Activated effector memory CD4-positive, alpha-beta T cell treated with Interleukin-2 at 50 U/mL for 16 hours (primary cell): ENCODE data around the gene BACH2.
"Not testable (repeated sequence)": the region's sequence is repeated elsewhere in the genome, so short reads cannot be mapped to it uniquely, and the experiment has no call there.

Experiments
- DNase-seq: peaks from one replicate; pipeline ENCODE4 v3.0.0-alpha.2; 2020

BACH2 gene

GRCh38 chr6:90233213-90233612 lies 63.4 kb downstream of the BACH2 start:
- no peak for DNase-seq

- DNase-seq: no peak
These were observed 64.8 kb downstream of the BACH2 start for GRCh38 chr6:90231798-90232197.

DNA sequence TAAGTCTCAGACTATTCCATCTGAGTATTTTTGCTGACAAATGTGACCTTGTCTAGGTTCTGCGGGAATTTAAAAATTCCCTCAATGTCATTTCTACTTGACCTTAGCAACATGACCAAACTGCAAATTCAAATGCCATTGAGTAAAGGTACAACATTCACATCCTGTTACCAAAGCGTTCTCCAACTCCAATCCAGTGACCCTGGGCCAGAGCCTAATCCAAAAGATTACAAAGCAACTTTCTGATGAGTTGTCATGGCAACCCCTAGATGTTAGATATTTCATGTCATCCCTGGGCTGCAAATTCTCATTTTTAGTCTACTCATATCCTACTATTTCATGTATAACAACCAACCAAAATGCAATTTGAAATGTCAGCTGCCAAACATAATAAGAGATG lies 65.3 kb downstream of the BACH2 start:
- no peak for DNase-seq

DNA sequence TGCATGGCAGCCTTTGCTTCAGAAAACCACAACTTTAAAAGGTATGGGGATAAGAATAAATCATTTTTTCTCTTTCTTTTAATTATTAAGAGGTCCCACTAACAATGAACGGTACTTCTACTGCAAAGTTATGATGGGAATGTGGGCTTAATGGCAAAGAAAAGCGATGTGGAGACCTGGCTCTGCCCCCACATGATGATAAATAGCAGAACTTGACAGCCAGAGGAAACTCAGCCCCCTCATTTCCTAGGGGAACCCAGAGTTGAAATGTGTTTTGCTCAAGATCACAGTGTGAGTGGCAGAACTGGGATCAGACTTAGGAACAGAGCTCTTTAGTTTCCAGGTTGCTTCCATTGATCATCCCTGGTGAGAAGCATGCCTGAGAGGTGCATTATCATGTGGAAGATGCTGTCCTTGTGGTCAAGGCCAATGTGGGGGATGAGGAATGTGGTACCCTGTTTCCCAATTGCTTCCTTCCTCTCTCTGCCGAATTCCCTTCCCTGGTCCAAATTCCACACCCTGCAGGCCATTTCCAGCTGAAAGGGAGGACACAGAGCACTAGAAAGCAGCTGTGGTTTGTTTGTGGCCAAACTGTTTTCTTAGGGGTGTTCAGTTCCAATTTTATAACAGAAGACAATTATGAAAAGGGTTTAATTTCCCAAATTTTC lies 66.0 kb downstream of the BACH2 start:
- no peak for DNase-seq

DNA sequence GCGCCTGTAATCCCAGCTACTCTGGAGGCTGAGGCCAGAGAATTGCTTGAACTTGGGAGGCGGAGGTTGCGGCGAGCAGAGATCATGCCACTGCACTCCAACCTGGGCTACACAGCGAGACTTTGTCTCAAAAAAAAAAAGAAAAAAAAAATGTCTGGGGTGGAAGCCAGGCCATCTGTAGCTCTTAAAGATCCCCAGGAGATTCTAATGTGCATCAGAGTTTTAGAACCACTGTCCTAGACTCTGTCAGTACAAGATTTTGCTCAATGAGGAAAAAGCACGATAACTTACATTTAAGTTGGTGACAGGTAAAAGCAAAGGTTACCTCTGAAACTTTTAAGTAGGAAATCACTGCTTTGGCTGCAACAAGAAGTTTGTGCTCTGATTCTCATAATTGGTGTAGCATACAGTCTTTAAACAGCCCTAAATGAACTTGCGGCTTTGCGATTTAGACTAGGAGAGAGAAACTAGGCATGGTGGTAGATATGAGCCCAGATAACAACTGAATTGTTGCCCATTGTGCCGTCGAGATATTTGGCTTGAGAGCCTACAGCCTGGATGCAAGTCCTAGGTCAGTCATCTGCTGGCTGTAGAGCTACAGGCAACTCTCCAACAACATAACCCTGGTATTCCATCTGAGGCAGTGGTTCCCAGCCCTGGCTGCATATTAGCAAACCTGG lies 67.2 kb downstream of the BACH2 start:
- DNase-seq: no peak

GRCh38 chr6:90227673-90228072 lies 69.0 kb downstream of the BACH2 start:
- no peak for DNase-seq

DNA sequence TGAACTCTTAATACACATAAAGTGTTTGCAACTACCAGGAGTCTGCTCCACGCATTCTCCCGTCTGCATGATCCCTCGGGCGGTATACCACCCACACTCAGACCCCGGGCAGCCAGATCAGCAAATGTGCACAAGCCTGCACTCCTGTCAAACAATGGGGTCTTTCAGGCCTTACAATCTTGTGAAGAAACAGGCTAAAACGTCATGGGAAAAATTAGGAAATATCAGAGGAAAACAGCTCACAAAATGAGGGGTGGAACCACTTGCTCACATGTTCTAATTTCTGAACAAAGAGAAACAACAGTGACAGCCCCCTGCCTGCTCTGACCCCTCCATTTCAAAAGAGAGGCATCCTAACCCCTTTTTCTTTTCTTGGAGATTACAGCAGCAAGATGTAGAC lies 69.4 kb downstream of the BACH2 start:
- no peak for DNase-seq

DNA sequence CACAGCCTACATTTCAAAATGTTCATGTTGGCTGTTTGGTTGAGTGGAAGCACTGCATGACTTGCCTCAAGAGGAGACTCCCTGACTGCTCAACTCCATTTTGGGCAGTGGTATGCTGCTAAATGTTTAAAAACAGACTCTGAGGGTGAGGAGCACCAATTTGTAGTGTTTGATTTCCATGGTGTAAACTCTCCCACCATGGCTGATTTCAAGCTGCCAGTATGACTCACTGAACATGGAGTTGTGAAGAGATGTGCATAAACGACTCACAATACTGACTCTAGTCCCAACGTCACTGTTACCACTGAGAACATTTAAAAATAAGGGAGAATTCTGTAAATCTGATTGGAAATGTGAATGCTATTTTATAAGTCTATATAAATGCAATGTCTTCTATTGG lies 70.4 kb downstream of the BACH2 start:
- no peak for DNase-seq

DNA sequence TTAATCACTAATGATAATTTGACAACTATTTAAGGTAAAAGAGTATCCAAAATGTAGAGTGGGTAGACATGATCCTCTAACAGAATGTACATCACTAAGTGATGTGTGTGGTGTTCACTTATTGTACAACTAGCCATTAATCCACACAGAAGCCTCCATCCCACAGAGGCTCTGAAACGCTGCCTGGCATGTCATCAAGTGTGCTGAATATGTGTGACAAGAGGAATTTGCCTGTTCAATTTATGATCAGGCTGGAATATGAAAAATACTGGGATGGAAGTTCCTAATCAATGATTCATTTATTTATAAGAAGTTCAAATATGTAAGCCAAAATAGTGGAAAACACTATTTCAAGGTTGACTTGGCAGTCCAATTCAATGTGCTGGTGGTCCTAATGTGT lies 72.4 kb downstream of the BACH2 start:
- no peak for DNase-seq

- DNase-seq: no peak
These were observed 73.9 kb downstream of the BACH2 start for GRCh38 chr6:90222724-90223198.

DNA sequence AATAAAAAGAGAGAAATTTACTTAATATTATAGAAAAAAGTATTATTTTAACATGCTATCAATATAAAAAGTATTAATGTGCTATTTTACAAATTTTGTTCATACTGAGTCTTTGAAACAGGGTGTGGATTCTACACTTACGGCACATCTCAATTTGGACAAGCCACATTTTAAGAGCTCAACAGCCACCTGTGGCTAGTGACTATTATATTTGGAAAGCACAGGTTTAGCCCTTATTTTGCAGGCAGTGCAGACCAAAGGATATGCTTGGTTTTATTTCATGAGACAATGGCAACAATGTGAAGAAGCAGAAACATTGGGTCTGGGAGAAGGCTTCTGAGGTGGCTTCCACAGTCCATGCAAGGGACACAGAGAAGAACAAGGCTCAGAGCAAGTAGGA lies 74.6 kb downstream of the BACH2 start:
- no peak for DNase-seq

- DNase-seq: no peak
These were observed 75.2 kb downstream of the BACH2 start for GRCh38 chr6:90221403-90221802.

- no peak for DNase-seq
These were observed 76.4 kb downstream of the BACH2 start for GRCh38 chr6:90220273-90220672.

DNA sequence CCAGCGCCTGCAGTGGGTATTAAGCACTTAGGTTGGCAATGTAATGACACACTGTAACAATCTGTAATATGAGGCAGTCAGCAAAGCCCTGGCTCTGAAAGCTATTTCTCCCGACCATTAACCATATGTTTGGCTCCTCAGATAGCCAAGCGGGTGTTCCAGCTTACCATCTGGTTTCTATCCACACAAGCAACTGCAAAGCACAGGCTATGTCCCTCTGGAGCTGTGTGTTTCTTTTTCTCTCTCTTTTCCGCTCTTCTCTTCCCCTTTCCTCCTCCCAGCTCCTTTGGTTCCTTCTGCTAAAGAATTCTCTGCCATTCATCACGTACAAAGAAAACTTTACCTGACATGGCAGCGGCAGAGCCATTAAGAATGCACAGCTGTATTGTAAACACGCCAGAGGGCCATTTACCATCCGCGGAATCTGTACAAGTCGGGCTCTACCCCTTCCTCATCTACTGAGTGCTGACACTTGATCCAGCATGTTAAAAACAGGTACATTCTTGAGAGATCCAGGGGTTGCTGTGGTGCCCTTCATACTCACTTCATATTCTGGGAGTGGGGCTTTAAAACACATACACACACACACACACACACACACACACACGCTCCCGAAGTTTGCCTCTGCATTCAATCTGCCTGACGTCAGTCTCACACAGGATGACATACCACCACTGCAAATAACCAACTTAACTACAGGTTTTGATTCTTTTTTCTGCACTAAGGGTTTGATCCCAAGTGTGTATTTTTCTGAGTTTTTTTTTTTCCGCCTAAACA lies 77.2 kb downstream of the BACH2 start:
- DNase-seq: no peak

DNA sequence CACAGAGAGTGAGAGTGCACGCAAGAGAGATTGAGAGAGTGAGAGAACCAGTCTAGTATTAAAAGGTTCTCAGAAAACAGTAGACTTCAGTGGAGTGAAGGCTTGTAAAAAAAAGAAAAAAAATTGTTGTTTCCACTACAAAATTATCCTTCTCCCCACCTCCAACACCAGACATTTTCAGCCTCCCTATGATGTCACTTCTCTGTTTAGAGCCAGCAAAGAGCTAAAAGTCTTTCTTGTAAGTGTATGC lies 77.8 kb downstream of the BACH2 start:
- DNase-seq: no peak

DNA sequence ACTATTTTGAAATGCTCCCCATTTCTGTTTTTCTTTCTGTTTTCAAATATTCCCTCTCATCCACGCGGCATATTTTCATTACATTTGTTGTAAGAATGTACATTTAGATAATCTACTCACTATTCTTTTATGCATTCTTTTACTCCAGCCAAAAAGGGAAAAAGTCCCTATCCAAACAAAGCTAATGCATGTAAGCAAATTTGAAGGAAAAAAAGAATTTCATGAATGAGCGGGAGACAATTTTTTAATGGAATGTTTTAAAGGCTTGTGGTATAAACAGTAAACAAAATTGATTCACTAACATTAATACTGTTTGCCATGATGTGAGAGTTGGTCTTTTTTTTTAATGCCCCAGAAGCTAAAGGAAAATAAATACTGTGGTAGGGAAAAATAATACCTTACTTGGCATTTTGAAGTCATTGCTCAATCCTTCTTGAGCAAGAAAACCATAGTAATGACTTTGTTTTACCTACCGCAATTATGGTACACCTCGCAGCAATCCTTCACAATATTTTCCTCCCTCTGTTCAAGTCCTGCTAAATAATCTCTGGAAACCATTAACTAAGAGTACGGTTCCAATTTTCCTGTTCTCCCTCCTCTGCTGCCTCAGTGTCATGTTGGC lies 79.0 kb downstream of the BACH2 start:
- DNase-seq: no peak

DNA sequence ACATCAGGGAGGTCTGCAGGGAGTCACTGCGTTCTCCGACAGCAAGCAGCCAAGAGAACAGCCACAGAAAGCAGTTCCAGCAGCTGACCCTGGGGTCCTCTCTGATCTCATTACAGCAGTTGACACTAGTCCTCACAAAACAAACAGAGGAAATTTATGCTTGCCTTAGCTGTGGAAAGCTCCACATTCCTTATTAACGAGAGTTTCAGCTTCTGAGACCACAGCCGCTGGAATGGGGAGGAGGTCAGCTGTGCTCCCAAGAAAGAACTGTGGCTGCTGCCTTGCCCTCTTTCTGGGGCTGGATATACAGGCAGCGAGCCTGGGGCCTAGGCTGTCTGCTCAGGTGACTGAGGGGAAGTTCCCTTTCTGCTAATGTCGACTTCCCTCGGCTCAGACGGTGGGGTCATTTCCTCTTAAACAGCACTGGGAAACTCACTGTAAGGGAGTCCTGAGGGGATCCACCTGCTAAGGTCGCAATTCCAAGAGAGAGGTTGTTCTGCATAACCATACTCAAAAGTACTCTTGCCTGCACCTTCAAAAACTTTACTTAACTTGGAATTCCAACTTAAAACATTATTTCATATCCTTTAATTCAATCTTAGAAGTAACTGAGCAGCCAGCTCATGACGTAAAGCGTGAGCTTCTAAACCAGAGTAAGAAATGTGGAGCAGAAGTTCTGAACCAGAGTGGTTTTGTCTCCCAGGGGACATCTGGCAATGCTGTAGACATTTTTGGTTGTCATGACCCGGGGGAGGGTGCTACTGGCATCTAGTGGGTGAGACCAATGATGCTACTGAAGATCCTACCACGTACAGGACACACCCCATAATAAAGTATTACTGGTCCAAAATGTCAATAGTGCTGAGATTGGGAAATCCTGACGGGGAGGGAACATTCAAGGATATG lies 80.3 kb downstream of the BACH2 start:
- DNase-seq: no peak

DNA sequence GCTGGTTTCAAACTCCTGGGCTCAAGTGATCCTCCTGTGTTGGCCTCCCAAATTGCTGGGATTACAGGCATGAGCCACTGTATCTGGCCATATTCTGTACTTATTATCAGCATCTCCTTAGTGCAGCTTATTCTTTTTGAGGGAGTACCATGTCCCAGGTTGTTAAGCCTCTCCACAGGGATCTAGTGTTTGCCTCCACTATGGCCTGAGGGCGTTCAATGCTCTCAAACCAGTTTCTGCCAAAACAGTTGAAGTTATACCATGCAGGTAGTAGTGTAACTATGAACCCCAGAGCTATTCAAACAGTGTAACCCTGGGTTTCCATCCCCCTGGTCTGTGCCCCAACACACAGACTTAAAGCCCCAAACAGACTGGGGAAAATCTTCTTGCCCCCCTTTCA lies 81.7 kb downstream of the BACH2 start:
- DNase-seq: no peak

DNA sequence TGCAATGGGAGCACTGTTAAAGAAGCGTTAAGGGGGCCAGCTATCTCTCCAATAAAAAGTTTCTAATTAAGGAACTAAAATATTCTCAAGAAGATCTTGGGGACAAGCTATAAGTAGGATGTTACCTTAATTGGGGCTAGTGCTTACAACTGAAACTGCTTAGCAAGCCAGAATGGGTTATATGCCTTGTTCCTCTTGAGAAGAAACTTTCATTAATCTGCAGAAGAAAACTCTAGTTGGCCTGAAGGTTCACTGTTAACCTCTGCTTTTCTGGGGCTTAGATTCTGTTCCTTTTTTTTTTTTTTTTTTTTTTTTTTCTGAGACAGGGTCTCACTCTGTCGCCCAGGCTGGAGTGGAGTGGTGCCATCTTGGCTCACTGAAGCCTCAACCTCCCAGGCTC lies 82.2 kb downstream of the BACH2 start:
- DNase-seq: no peak

DNA sequence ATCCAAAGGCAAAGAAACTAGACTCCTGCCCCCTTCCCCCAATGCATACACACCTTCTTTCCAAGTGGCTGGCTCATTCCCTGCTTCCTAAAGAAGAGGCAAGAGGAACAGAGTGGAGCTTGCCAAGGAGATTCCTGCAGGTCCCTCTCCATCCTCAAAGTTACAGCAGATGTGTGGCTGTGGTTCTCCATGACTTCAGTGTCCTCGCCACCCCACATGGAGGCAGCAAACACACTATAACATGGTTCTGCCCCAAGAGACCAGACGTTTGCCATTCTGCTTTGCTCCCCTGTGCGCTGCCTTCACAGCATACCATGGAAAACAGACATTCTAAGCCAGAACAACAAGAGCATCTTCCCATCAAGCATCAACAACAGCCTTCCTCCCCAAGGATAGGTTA lies 84.4 kb downstream of the BACH2 start:
- DNase-seq: no peak

DNA sequence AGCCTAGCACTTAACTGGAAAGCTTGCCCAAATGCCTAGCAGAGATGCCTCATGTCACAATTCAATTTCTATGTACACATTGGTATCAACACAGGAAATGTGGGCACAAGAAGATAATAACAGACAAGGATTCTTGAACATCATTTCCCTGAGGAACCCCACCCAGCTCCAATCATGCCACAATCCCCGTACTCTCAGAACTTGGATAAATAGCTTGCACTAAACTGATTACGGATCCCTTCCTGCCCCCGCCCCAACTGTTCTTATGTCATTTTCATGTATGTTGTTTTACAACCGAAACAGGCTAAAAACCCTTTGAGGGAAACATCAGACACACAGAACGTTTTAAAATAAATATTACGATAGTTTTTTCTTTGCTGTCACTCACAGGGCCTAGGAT lies 87.1 kb downstream of the BACH2 start:
- no peak for DNase-seq

DNA sequence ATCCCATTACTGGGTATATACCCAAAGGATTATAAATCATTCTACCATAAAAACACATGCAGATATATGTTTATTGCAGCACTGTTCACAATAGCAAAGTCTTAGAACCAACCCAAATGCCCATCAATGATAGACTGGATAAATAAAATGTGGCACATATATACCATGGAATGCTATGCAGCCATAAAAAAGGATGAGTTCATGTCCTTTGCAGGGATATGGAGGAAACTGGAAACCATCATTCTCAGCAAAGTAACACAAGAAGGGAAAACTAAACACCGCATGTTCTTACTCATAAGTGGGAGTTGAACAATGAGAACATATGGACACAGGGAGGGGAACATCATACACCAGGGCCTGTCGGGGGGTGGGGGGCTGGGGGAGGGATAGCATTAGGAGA lies 88.0 kb downstream of the BACH2 start:
- DNase-seq: not testable (repeated sequence)
